VCaP (cell line): ENCODE results near the gene RNF14.

Source experiments
- H3K27ac ChIP-seq: fragments of 450-650 bp; 2 replicates; pipeline ENCODE4 v1.5.1; 2017
- TF ChIP-seq, protein P1 (sequence below): fragments of 450-650 bp; conservative IDR thresholded peaks from 2 replicates; pipeline ENCODE4 v1.5.1; 2017; ENCODE audit warnings: mild to moderate bottlenecking, moderate library complexity

RNF14 gene

DNA sequence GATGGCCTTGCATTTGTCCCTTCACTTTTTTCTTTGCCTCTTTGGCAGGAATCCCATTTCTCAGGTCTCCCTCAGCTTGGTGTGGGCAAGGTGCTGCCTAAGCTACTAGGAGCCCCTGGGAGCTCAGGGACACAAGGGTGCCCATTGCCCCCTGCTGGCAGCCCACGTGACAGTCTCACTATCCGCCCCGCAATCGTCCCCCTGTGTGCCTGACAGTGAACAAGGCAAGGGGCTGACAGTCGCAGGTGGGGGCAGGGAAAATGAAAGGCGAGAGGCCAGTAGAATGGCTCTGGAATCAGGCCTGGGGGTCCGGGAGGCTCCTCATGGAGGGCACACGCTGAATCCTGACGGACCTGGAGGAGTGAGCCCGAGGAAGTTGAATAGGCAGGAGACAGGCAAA lies 8.9 kb upstream of the RNF14 start:
- no peak overlapping the region for H3K27ac ChIP-seq
- TF ChIP-seq, protein P1, sequence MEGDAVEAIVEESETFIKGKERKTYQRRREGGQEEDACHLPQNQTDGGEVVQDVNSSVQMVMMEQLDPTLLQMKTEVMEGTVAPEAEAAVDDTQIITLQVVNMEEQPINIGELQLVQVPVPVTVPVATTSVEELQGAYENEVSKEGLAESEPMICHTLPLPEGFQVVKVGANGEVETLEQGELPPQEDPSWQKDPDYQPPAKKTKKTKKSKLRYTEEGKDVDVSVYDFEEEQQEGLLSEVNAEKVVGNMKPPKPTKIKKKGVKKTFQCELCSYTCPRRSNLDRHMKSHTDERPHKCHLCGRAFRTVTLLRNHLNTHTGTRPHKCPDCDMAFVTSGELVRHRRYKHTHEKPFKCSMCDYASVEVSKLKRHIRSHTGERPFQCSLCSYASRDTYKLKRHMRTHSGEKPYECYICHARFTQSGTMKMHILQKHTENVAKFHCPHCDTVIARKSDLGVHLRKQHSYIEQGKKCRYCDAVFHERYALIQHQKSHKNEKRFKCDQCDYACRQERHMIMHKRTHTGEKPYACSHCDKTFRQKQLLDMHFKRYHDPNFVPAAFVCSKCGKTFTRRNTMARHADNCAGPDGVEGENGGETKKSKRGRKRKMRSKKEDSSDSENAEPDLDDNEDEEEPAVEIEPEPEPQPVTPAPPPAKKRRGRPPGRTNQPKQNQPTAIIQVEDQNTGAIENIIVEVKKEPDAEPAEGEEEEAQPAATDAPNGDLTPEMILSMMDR = 0 out of 2 replicates have a peak, but pooled peaks have one; percentile 3

DNA sequence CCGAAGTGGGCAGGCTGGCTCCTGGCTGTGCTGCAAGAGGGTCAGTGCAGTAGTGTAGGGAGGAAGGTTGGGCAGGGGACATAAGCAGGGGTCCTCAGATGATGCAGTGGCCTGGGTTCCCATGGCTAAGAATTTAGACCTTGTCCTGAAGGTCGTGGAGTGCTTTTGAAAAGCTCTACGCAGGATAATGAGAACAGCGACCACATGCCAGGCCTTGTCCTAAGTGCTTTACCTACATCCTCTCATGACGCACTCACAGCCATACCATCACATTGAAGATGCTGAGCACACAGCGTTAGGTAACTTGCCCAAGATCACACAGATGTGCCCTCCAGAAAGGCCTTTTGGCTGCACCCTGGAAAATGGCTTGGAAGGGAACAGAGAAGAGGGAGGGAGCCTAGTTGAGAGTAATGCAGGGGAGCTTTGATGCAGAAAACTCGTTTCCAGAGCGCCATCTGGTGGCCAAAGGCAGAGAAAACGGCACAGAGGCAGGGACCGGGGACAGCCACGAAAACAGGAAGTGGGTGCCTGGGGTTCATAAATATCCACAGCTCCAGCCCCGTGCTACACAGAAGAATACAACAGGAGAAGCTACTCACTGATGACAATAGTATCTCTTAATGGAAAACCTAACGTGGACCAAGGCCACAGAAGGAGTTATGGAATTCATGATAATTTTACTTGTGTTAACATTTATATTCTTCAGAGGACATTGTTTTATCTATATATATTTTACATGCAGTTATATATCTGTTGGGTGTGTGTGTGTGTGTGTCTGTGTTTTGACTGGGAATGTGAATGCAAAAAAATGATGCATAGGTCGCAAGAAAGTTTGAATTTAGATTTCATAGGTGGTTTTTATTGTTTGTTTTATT lies 8.2 kb upstream of the RNF14 start:
- TF ChIP-seq, protein P1 = peak; percentile 85
- peak overlapping the region; percentile 33; the same call in 1 of the 2 replicates for H3K27ac ChIP-seq

DNA sequence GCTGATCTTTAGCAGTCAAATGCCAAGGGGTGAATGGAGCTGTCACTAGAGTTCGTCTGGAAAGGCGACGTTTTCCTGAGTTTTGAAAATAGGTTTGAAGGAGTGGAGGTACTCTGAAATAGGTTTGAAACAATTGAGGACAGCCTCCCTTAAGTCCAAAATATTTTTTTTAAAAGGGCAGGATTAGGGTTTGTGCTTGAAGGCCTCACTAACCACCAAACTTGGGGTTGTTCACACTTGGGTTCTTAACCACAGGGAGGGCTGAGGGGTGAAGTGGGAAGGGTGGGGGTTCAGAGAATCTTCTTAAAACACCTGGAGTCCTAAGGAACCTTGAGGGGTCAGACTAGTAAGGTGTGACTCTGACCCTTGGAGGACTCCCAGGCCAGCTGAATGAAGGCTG lies 7.4 kb upstream of the RNF14 start:
- peak overlapping the region; percentile 33; the same call in 1 of the 2 replicates for H3K27ac ChIP-seq
- TF ChIP-seq, protein P1 = no peak

DNA sequence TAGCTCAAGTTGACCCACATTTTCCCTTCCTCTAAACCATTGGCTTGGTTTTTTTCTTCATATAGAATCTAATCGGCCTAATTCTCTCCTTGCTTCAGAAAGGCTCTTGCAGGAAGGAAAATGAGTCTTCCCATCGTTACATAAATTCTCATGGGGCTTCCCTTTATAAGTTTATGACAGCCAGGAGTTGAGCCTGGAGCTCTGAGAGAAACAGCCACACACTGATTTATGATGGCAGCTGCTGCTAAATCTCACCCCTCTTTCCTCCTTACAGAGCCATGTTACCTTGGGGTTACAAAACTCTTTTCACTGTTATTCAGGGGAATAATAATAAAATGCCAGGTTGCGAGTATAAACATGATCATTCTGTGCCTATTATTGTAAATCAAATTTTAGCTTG lies 5.2 kb upstream of the RNF14 start:
- no peak overlapping the region for H3K27ac ChIP-seq
- TF ChIP-seq, protein P1 = no peak

DNA sequence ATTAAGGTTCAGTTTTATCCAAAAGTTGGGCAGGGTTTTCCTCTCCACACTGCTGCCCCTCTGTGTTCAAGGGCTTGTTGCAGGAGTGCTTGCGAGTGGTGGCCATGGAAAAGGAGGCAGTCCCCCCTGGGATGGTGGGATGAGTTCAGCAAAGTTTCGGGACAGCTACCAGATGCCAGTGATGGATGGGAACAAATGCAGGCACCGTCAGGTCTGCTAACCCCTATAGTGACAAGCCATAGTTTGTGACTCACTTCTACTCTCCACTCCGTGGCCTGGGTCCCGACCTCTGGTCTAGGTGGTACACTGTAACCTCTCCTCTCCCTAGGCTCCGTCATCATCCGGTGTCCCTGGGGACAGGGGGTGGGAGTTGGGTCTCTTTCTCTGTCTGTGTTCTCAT lies 3.8 kb upstream of the RNF14 start:
- H3K27ac ChIP-seq = no peak overlapping the region
- TF ChIP-seq, protein P1 = no peak

DNA sequence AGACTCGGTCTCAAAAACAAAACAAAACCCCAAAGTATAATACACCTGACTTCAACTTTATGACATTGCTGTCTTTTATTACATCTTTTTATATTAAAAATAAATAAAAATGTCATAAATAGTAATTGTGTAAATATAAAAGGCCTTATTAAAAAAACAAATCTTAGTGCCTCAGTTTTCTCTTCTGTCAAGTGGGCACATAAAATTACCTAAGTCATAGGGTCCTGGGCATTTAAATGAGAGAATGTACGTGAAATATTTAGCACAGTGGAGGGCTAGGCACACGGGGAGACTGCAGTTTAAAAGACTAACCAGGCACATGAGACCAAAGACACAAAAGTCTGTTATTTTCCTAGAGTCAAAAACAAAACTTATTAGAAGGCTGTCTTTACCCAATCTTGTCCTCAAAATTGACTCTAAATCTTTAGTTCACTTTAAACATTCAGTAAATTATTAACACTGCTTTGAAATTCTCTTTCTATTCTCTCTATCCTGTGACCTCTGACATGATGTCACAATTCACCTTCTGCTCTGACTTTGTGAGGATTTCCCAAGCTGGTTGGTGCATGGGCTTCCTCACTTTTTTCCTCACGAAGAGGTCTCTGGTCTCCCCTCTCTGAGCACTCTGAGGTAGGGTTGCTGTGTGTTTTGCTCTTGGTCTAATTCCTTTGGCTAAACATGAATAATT lies 2.5 kb upstream of the RNF14 start:
- TF ChIP-seq, protein P1 = no peak
- H3K27ac ChIP-seq = no peak overlapping the region

DNA sequence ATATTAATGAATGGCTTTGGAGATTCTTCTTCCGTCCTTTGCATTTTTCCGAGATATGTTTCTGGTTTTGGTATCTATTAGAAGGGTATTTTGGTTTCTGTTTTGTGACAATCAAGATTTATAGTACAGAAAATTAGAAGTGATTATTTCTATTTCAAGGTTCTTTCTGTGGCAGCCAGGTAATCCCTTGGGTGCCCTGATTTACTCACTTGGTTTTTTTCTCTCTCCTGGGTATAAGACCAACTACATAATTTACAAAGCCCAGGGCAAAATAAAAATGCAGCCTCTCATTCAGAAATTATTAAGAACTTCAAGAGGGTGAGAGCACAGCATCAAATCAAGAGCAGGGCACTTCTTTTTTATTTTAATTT lies 2.0 kb upstream of the RNF14 start:
- TF ChIP-seq, protein P1 = no peak
- no peak overlapping the region for H3K27ac ChIP-seq
